ENCODE data around the gene PRKX.
"Not testable (repeated sequence)": the region's sequence is repeated elsewhere in the genome, so short reads cannot be mapped to it uniquely, and the experiment has no call there.

Gene PRKX

DNA sequence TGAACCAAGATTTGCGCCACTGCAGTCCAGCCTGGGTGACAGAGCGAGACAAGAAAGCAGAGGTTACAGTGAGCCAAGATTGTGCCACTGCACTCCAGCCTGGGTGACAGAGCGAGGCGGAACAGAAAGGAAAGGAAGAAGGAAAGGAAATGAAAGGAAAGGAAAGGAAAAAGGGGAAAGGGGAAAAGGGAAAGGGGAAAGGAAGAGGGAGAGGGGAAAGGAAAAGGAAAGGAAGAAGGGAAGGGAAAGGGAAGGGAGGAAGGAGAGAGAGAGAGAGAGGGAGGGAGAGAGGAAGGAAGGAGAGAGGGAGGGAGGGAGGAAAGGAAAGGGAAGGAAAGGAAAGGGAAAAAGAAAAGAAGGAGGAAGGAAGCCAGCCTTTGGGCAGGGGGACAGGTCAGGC, 76.6 kb downstream of the PRKX start:
- no peak for DNase-seq (ENCODE audit: low read depth)
- TF ChIP-seq CTCF (IDR thresholded peaks at IDR 0.05; ENCODE audit: insufficient read depth, low read depth, low read length, missing control alignments) = no peak
- no peak overlapping the region for H3K4me3 ChIP-seq (ENCODE audit: low read depth, low read length)

DNA sequence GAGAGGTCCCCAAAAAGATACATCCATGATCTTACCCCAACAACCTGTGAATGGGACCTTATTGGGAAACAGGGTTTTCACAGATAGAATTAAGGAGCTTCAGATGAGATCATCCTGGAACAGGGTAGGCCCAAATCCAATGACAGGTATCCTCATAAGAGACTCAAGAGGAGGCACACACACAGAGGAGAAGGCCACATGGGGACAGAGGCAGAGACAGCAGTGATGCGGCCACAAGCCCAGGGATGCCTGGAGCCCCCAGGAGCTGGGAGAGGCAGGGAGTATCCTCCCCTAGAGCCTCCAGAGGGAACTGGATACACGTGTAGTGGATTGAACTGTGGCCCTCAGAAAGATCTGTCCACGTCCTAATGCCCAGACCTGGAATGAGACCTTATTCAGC, 82.3 kb downstream of the PRKX start:
- H3K4me3 ChIP-seq (ENCODE audit: low read depth, low read length) = no peak overlapping the region
- DNase-seq (ENCODE audit: low read depth) = no peak
- no peak for TF ChIP-seq CTCF (IDR thresholded peaks at IDR 0.05; ENCODE audit: insufficient read depth, low read depth, low read length, missing control alignments)

GRCh38 chrX:3627594-3627993, 85.9 kb downstream of the PRKX start:
- no peak for DNase-seq (ENCODE audit: low read depth)
- no peak for TF ChIP-seq CTCF (IDR thresholded peaks at IDR 0.05; ENCODE audit: insufficient read depth, low read depth, low read length, missing control alignments)
- H3K4me3 ChIP-seq (ENCODE audit: low read depth, low read length) = no peak overlapping the region

DNA sequence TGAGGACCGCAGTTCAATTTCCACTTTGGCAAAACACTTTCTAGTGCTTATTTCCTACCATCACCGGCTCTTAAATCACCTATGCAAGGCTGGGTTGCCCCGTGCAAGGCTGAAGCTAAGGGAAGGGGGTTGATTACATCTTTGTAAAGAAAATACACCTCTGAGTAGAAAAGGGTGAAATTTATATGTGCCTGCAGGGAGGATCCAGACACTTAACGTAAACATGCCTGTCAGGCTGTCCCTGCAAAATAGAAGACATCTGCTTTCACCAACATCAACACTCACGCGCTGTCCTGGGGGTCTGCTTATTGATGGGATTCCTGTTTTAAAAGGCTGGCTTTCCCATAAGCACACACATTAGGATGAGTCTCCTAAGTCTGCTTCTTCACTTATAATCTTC, 92.0 kb downstream of the PRKX start:
- no peak for DNase-seq (ENCODE audit: low read depth)
- no peak for TF ChIP-seq CTCF (IDR thresholded peaks at IDR 0.05; ENCODE audit: insufficient read depth, low read depth, low read length, missing control alignments)
- no peak overlapping the region for H3K4me3 ChIP-seq (ENCODE audit: low read depth, low read length)

DNA sequence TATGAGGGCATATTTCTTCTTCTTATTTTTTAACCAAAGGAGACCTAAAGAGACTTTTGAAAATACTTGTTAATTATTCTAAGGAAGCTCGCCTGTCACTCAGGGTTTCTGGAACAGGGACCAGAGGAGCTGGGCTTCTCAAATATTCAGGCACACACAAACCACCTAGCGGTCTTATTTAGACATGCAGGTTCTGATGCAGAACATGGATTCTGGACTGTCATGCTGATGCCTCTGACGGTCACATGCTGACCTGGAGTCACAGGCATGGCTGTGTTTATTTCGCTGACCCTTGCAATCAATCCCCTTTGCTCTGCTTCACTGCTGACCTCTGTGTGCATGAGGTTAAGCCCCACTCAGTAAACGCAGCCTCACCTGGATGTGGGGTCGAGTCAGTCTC, 101.7 kb downstream of the PRKX start:
- not testable (repeated sequence) for DNase-seq (ENCODE audit: low read depth); H3K4me3 ChIP-seq (ENCODE audit: low read depth, low read length)

GRCh38 chrX:3609810-3610209, 103.6 kb downstream of the PRKX start:
- DNase-seq (ENCODE audit: low read depth) = no peak

DNA sequence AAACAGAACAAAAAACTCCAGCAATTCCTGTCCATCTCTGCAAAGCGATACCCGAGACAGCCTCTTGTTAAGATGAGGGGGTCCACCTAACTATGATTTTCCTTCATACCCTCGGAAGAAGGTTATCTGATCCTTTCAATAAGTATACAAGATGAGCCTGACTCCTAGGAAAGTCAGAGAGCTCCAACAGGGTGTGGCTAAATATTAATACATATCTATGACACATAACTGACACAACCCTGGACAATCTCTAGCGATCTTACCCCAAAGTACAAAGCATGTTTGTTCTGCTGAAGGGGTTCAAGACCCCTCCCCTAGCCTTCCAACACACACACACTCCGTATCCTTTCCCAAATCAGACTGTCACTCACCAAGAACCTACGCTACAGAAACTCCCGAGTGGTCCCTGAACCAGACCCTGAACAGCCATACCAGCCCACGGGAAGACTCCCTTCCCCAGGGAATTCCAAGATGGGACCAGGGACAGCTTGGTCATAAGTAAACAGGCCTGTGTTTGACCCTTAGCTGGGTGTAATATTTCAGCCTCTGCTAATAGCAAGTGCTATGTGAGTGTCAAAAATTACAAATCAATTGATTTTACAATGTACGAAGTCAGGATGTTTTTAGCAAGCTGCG, 110.3 kb downstream of the PRKX start:
- TF ChIP-seq CTCF (IDR thresholded peaks at IDR 0.05; ENCODE audit: insufficient read depth, low read depth, low read length, missing control alignments) = no peak
- no peak for DNase-seq (ENCODE audit: low read depth)
- H3K4me3 ChIP-seq (ENCODE audit: low read depth, low read length) = no peak overlapping the region

More at GRCh38 chrX:3609810-3610209, 103.6 kb downstream of the PRKX start:
- H3K4me3 ChIP-seq (ENCODE audit: low read depth, low read length) = no peak overlapping the region
- TF ChIP-seq CTCF (IDR thresholded peaks at IDR 0.05; ENCODE audit: insufficient read depth, low read depth, low read length, missing control alignments) = no peak

Data from GM12865 (cell line).